Neural progenitor cell (in vitro differentiated cells): ENCODE measurements around the gene NPIPB2. TPM values are rescaled to one million over a fixed set of nuclear protein-coding genes. Genes with fewer than 3 reads are reported as not detected.

Experiments
- DNase-seq: peaks from one replicate; pipeline ENCODE4 v3.0.0-alpha.2; 2016; ENCODE audit warnings: low spot score
- H2AFZ ChIP-seq: fragments of 200-600 bp; sonication (generic); replicated peaks from 2 replicates; pipeline ENCODE4 v1.6.1; 2016; ENCODE audit warnings: antibody characterized with exemption
- H3F3A ChIP-seq: fragments of 200-600 bp; sonication (generic); 2 replicates; pipeline ENCODE4 v1.6.1; 2016; ENCODE audit warnings: antibody characterized with exemption, low read depth
- H3K27ac ChIP-seq: fragments of 200-600 bp; sonication (generic); 2 replicates; pipeline ENCODE4 v1.5.1; 2016; ENCODE audit warnings: mild to moderate bottlenecking
- H3K27me3 ChIP-seq: fragments of 200-600 bp; sonication (generic); 2 replicates; pipeline ENCODE4 v1.6.1; 2016; ENCODE audit warnings: mild to moderate bottlenecking, moderate library complexity
- H3K36me3 ChIP-seq: fragments of 200-600 bp; sonication (generic); 2 replicates; pipeline ENCODE4 v1.5.1; 2016
- H3K4me1 ChIP-seq: fragments of 200-600 bp; sonication (generic); 2 replicates; pipeline ENCODE4 v1.6.1; 2016; ENCODE audit warnings: mixed run types
- H3K4me2 ChIP-seq: fragments of 200-600 bp; sonication (generic); 2 replicates; pipeline ENCODE4 v1.6.1; 2016
- H3K4me3 ChIP-seq: fragments of 200-600 bp; sonication (generic); 2 replicates; pipeline ENCODE4 v1.5.1; 2016
- H3K79me2 ChIP-seq: fragments of 200-600 bp; sonication (generic); 2 replicates; pipeline ENCODE4 v1.6.1; 2016; ENCODE audit warnings: low read depth
- H3K9ac ChIP-seq: fragments of 200-600 bp; sonication (generic); 2 replicates; pipeline ENCODE4 v1.6.1; 2016
- H3K9me3 ChIP-seq: fragments of 200-600 bp; sonication (generic); 2 replicates; pipeline ENCODE4 v1.5.1; 2016; ENCODE audit warnings: low read depth
- H4K20me1 ChIP-seq: fragments of 200-600 bp; sonication (generic); 2 replicates; pipeline ENCODE4 v1.6.1; 2016; ENCODE audit warnings: low read depth
- H3K27ac Mint-ChIP-seq: 3 replicates; pipeline ENCODE4 v1.8.0; 2021; ENCODE audit warnings: mixed read lengths
- H3K27me3 Mint-ChIP-seq: 2 replicates; pipeline ENCODE4 v1.8.0; 2022; ENCODE audit warnings: low read depth, mild to moderate bottlenecking, inconsistent platforms, moderate library complexity, mixed read lengths; ENCODE audit not compliant: insufficient read depth
- H3K36me3 Mint-ChIP-seq: 3 replicates; pipeline ENCODE4 v1.8.0; 2021; ENCODE audit warnings: mixed read lengths
- H3K4me1 Mint-ChIP-seq: 3 replicates; pipeline ENCODE4 v1.8.0; 2021; ENCODE audit warnings: mixed read lengths
- H3K4me3 Mint-ChIP-seq: 3 replicates; pipeline ENCODE4 v1.8.0; 2021; ENCODE audit warnings: mild to moderate bottlenecking, moderate library complexity, mixed read lengths
- H3K9me3 Mint-ChIP-seq: 3 replicates; pipeline ENCODE4 v1.8.0; 2020; ENCODE audit warnings: mixed read lengths
- EZH2 ChIP-seq: fragments of 200-600 bp; sonication (generic); IDR thresholded peaks from 2 replicates; pipeline ENCODE4 v1.6.1; 2017; ENCODE audit warnings: antibody characterized with exemption, mild to moderate bottlenecking, moderate library complexity
- EZH2phosphoT487 ChIP-seq: fragments of 200-600 bp; sonication (generic); IDR thresholded peaks from 2 replicates; pipeline ENCODE4 v1.6.1; 2017; ENCODE audit warnings: antibody characterized with exemption
- total RNA-seq: library from RNA; depleted of rRNA; stranded (reverse); fragments of >200 nt; gene quantifications from 2 replicates; pipeline ENCODE4 v1.2.3, GENCODE V29; 2015; ENCODE audit warnings: low replicate concordance
- TF ChIP-seq, protein P1 (sequence below): fragments of 200-600 bp; sonication (generic); IDR thresholded peaks from 2 replicates; pipeline ENCODE4 v1.5.1; 2017; ENCODE audit warnings: antibody characterized with exemption, mild to moderate bottlenecking

Gene NPIPB2
- total RNA-seq, 1 donor from 2014 or later: 7.3 TPM

- Mint-ChIP-seq H3K27me3 (no peaks in the 10 kb centered on the region), H3K27ac (no peak overlapping the region), H3K4me1 (peaks cover 2% of the 10 kb centered on the region), H3K9me3 (no peaks in the 10 kb centered on the region), H3K4me3 (no peak overlapping the region), H3K36me3 (no peaks in the 10 kb centered on the region)
- no peaks in the 10 kb centered on the region for H3K4me1 ChIP-seq
- TF ChIP-seq, protein P1, sequence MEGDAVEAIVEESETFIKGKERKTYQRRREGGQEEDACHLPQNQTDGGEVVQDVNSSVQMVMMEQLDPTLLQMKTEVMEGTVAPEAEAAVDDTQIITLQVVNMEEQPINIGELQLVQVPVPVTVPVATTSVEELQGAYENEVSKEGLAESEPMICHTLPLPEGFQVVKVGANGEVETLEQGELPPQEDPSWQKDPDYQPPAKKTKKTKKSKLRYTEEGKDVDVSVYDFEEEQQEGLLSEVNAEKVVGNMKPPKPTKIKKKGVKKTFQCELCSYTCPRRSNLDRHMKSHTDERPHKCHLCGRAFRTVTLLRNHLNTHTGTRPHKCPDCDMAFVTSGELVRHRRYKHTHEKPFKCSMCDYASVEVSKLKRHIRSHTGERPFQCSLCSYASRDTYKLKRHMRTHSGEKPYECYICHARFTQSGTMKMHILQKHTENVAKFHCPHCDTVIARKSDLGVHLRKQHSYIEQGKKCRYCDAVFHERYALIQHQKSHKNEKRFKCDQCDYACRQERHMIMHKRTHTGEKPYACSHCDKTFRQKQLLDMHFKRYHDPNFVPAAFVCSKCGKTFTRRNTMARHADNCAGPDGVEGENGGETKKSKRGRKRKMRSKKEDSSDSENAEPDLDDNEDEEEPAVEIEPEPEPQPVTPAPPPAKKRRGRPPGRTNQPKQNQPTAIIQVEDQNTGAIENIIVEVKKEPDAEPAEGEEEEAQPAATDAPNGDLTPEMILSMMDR: no peak
- TF ChIP-seq EZH2phosphoT487: no peak
- no peak for TF ChIP-seq EZH2
- H3K36me3 ChIP-seq: no peaks in the 10 kb centered on the region
- H3K27me3 ChIP-seq: no peaks in the 10 kb centered on the region
- no peaks in the 10 kb centered on the region for H4K20me1 ChIP-seq
- H2AFZ ChIP-seq: no peak overlapping the region
- H3K9me3 ChIP-seq: no peaks in the 10 kb centered on the region
- DNase-seq: no peak
- no peak overlapping the region for H3K27ac ChIP-seq
- no peak overlapping the region for H3K4me3 ChIP-seq
- H3K79me2 ChIP-seq: no peaks in the 10 kb centered on the region
- H3K4me2 ChIP-seq: no peak overlapping the region
- H3K9ac ChIP-seq: no peak overlapping the region
- peaks cover 4% of the 10 kb centered on the region for H3F3A ChIP-seq
Measured at GRCh38 chr16:11967195-11967911, 25.5 kb upstream of the NPIPB2 start.

DNA sequence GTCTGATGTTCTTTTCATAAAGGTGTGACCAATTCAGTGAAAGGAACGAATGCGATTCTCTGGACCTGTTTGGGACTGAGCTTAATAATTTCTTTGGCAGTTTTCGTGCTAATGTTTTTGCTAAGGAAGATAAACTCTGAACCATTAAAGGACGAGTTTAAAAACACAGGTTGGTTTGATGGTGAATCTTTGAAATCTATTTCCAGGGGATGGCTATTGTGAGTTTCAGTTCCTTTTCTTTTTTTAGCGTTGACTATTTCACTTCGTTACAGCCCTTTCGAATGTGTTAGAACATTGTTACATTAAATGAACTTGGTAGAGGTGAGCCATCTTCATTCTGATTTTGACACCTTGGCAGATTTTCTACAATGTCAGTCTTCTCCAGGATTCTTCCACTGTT is 24.3 kb upstream of the NPIPB2 start:
- no peaks in the 10 kb centered on the region for H3K27me3 ChIP-seq
- no peak overlapping the region for H3K27ac ChIP-seq
- H3K4me3 Mint-ChIP-seq: no peak overlapping the region
- no peak overlapping the region for H3K4me3 ChIP-seq
- peaks cover 2% of the 10 kb centered on the region for H3K4me1 Mint-ChIP-seq
- H3K27ac Mint-ChIP-seq: no peak overlapping the region
- no peaks in the 10 kb centered on the region for H3K27me3 Mint-ChIP-seq
- H3K9me3 ChIP-seq: no peaks in the 10 kb centered on the region
- no peak overlapping the region for H2AFZ ChIP-seq
- H3K36me3 ChIP-seq: no peaks in the 10 kb centered on the region
- no peak overlapping the region for H3K4me2 ChIP-seq
- no peaks in the 10 kb centered on the region for H3K36me3 Mint-ChIP-seq
- H3F3A ChIP-seq: peaks cover 4% of the 10 kb centered on the region
- TF ChIP-seq, protein P1: no peak
- TF ChIP-seq EZH2phosphoT487 (no peak), EZH2 (no peak)
- DNase-seq: no peak
- no peaks in the 10 kb centered on the region for H3K4me1 ChIP-seq
- no peaks in the 10 kb centered on the region for H4K20me1 ChIP-seq
- H3K79me2 ChIP-seq: no peaks in the 10 kb centered on the region
- no peaks in the 10 kb centered on the region for H3K9me3 Mint-ChIP-seq
- no peak overlapping the region for H3K9ac ChIP-seq

- H3K9me3 ChIP-seq: no peaks in the 10 kb centered on the region
- H2AFZ ChIP-seq: no peak within 1 kb of the TSS
- H3K27ac Mint-ChIP-seq: no peak within 1 kb of the TSS
- no peak within 1 kb of the TSS for H3K4me3 ChIP-seq
- no peaks in the 10 kb centered on the region for H3K36me3 ChIP-seq
- no peaks in the 10 kb centered on the region for H3K27me3 ChIP-seq
- no peak for DNase-seq
- no peak within 1 kb of the TSS for H3K9ac ChIP-seq
- H3K27me3 Mint-ChIP-seq: no peaks in the 10 kb centered on the region
- H3K4me1 Mint-ChIP-seq: peaks cover 2% of the 10 kb centered on the region
- H3K36me3 Mint-ChIP-seq: no peaks in the 10 kb centered on the region
- H3K4me1 ChIP-seq: no peaks in the 10 kb centered on the region
- no peaks in the 10 kb centered on the region for H4K20me1 ChIP-seq
- no peak within 1 kb of the TSS for H3K4me3 Mint-ChIP-seq
- no peak within 1 kb of the TSS for H3K27ac ChIP-seq
- TF ChIP-seq, protein P1: no peak
- TF ChIP-seq EZH2phosphoT487 (no peak), EZH2 (no peak)
- no peaks in the 10 kb centered on the region for H3K9me3 Mint-ChIP-seq
- no peaks in the 10 kb centered on the region for H3K79me2 ChIP-seq
- H3K4me2 ChIP-seq: no peak within 1 kb of the TSS
- peaks cover 4% of the 10 kb centered on the region for H3F3A ChIP-seq
Measured at GRCh38 chr16:11964761-11965551, 23.1 kb upstream of the NPIPB2 start, which contains the start of gene TNFRSF17. TSS of gene TNFRSF17 (plus strand) at chr16:11965210. CDS start at chr16:11965325, 115 bp downstream.
